NCI-H2171 (cell line): ENCODE measurements around the gene TTLL1.
A peak's percentile ranks its signal among the peaks of the same experiment; 100 is the strongest.
"Not testable (repeated sequence)": the region's sequence is repeated elsewhere in the genome, so short reads cannot be mapped to it uniquely, and the experiment has no call there.

Source experiments
- DNase-seq: peaks from one replicate; lab custom pipeline; 2025; lab: John Stamatoyannopoulos, UW

The TTLL1 gene

GRCh38 chr22:43110444-43110926 lies 21.3 kb upstream of the TTLL1 start, which contains the start of gene BIK:
TSS of gene BIK (plus strand) at chr22:43110750. CDS start at chr22:43124023, 13,273 bp downstream.
- DNase-seq: peak; percentile 57

GRCh38 chr22:43109921-43110443 lies 20.8 kb upstream of the TTLL1 start:
- no peak for DNase-seq

GRCh38 chr22:43109511-43109910 lies 20.3 kb upstream of the TTLL1 start:
- DNase-seq: no peak

- DNase-seq: no peak
Measured at GRCh38 chr22:43106302-43106701, 17.1 kb upstream of the TTLL1 start.

GRCh38 chr22:43104950-43105349 lies 15.8 kb upstream of the TTLL1 start:
- DNase-seq: not testable (repeated sequence)

- not testable (repeated sequence) for DNase-seq
Measured at GRCh38 chr22:43104056-43104625, 14.9 kb upstream of the TTLL1 start.

- DNase-seq: no peak
Measured at GRCh38 chr22:43101306-43101705, 12.1 kb upstream of the TTLL1 start.

GRCh38 chr22:43100225-43100624 lies 11.0 kb upstream of the TTLL1 start:
- no peak for DNase-seq

GRCh38 chr22:43099095-43099494 lies 9.9 kb upstream of the TTLL1 start:
- no peak for DNase-seq

- DNase-seq: no peak
Measured at GRCh38 chr22:43098356-43098755, 9.2 kb upstream of the TTLL1 start.

GRCh38 chr22:43096420-43096819 lies 7.2 kb upstream of the TTLL1 start:
- no peak for DNase-seq

GRCh38 chr22:43094551-43094950 lies 5.4 kb upstream of the TTLL1 start:
- no peak for DNase-seq

- no peak for DNase-seq
Measured at GRCh38 chr22:43094085-43094484, 4.9 kb upstream of the TTLL1 start.

GRCh38 chr22:43092085-43092484 lies 2.9 kb upstream of the TTLL1 start:
- DNase-seq: no peak

- peak; percentile 72 for DNase-seq
Measured at GRCh38 chr22:43090130-43090789, 1.1 kb upstream of the TTLL1 start.

- no peak for DNase-seq
Measured at GRCh38 chr22:43088627-43088983, 586 bp downstream of the TTLL1 start.

- no peak for DNase-seq
Measured at GRCh38 chr22:43085658-43086606, 3.3 kb downstream of the TTLL1 start.

GRCh38 chr22:43081968-43082367 lies 7.2 kb downstream of the TTLL1 start:
- DNase-seq: no peak

GRCh38 chr22:43080616-43081015 lies 8.6 kb downstream of the TTLL1 start:
- peak; percentile 46 for DNase-seq

- DNase-seq: no peak
Measured at GRCh38 chr22:43079742-43080141, 9.4 kb downstream of the TTLL1 start.

GRCh38 chr22:43078522-43078921 lies 10.7 kb downstream of the TTLL1 start:
- no peak for DNase-seq

GRCh38 chr22:43077121-43077877 lies 11.9 kb downstream of the TTLL1 start:
- peak; percentile 60 for DNase-seq
